Small intestine (tissue), 7 donors: ENCODE measurements around the gene GOSR2. TPM values are rescaled to one million over a fixed set of nuclear protein-coding genes. Genes with fewer than 3 reads are reported as not detected.
"Not testable (repeated sequence)": the region's sequence is repeated elsewhere in the genome, so short reads cannot be mapped to it uniquely, and the experiment has no call there.

Experiments used
- DNase-seq, 2 donors: peaks; one replicate each; pipeline versions ENCODE4 v3.0.0 to v3.0.0-alpha.2; 2013
- FAIRE-seq: peaks from 2 replicates; lab custom pipeline; 2012; peaks lifted over from hg19 to GRCh38; lab: Jason Lieb, UNC
- H3K27ac ChIP-seq, 3 donors: one replicate each; pipeline ENCODE4 v1.5.1; 2013; ENCODE audit warnings: low read length in 2 of 3, mild to moderate bottlenecking in 2 of 3, control low read depth in 1 of 3, inconsistent platforms in 1 of 3, low read depth in 1 of 3, moderate library complexity in 1 of 3
- H3K27me3 ChIP-seq, 3 donors: one replicate each; pipeline ENCODE4 v1.6.1; 2013; ENCODE audit warnings: low read length in 3 of 3, inconsistent platforms in 1 of 3; ENCODE audit not compliant: control insufficient read depth in 3 of 3, insufficient read depth in 3 of 3
- H3K36me3 ChIP-seq, 3 donors: one replicate each; pipeline ENCODE4 v1.6.1; 2013; ENCODE audit warnings: low read length in 3 of 3, inconsistent platforms in 1 of 3, low read depth in 1 of 3, mild to moderate bottlenecking in 1 of 3, moderate library complexity in 1 of 3; ENCODE audit not compliant: control insufficient read depth in 3 of 3, insufficient read depth in 2 of 3
- H3K4me1 ChIP-seq, 3 donors: one replicate each; pipeline ENCODE4 v1.6.1; 2013; ENCODE audit warnings: low read length in 2 of 3, inconsistent platforms in 1 of 3, low read depth in 1 of 3, mild to moderate bottlenecking in 1 of 3, moderate library complexity in 1 of 3; ENCODE audit not compliant: control insufficient read depth in 3 of 3, insufficient read depth in 2 of 3
- H3K4me3 ChIP-seq, 3 donors: one replicate each; pipeline ENCODE4 v1.5.1; 2013; ENCODE audit warnings: low read length in 3 of 3, control low read depth in 1 of 3, inconsistent platforms in 1 of 3, low read depth in 1 of 3, mild to moderate bottlenecking in 1 of 3, moderate library complexity in 1 of 3
- H3K9me3 ChIP-seq, 2 donors: one replicate each; pipeline ENCODE4 v1.6.1; 2013; ENCODE audit warnings: low read depth in 1 of 2, low read length in 1 of 2; ENCODE audit not compliant: control insufficient read depth in 2 of 2, insufficient read depth in 1 of 2
- WGBS, 3 donors: extraction: QIAGEN DNeasy Blood & Tissue Kit; methylation state at CpG; one replicate each; pipeline ENCODE4 v1.1.7; 2013; 5-methylcytosine and 5-hydroxymethylcytosine counted together
- polyA plus RNA-seq, 4 donors: library from polyadenylated mRNA; stranded (reverse) in 3 of 4; unstranded in 1 of 4; fragments of 200-250 nt in 3 of 4; fragments of 120-200 nt in 1 of 4; gene quantifications; one replicate each; pipeline versions ENCODE4 v1.2.1 to v1.2.3, GENCODE V29; 2013
- donor health status: healthy with polysubstance abuse.
- donor health status: control.
- donor health status: control.
- donor health status: Bipolar disorder and iron deficiency.
- donor health status: healthy.

The GOSR2 gene
- polyA plus RNA-seq, 4 donors = 41.0 to 80.1 (median 50.3) TPM

- no peak for FAIRE-seq
- no peak overlapping the region for H3K4me3 ChIP-seq
- 89 to 92% (median 89%) methylated on average over 3 of the region's 3 CpGs for whole genome bisulfite sequencing, 3 donors
- H3K4me1 ChIP-seq = no peaks in the 10 kb centered on the region
- H3K9me3 ChIP-seq = peaks cover 0 to 3% of the 10 kb centered on the region in 2 donors
- no peak overlapping the region for H3K27ac ChIP-seq
- no peaks in the 10 kb centered on the region for H3K36me3 ChIP-seq
- DNase-seq = no peak
- H3K27me3 ChIP-seq = peaks cover 0 to 5% (median 0%) of the 10 kb centered on the region in 3 donors
These were observed 11.6 kb upstream of the GOSR2 start for GRCh38 chr17:46911311-46911710.

GRCh38 chr17:46915596-46915995, 7.4 kb upstream of the GOSR2 start:
- DNase-seq (no peak), FAIRE-seq (no peak)
- WGBS, 3 donors = 0 to 63% (median 47%) methylated on average over 1 of the region's 1 CpG
- Histone ChIP-seq H3K27me3 (no peaks in the 10 kb centered on the region), H3K4me1 (no peaks in the 10 kb centered on the region), H3K27ac (no peak overlapping the region), H3K4me3 (no peak overlapping the region), H3K36me3 (no peaks in the 10 kb centered on the region), H3K9me3 (peaks cover 0 to 7% of the 10 kb centered on the region in 2 donors)

GRCh38 chr17:46916211-46916610, 6.7 kb upstream of the GOSR2 start:
- H3K9me3 ChIP-seq = peaks cover 0 to 7% of the 10 kb centered on the region in 2 donors
- WGBS, 3 donors = 86 to 94% (median 93%) methylated on average over 2 of the region's 2 CpGs
- no peak for FAIRE-seq
- H3K27ac ChIP-seq = no peak overlapping the region
- no peak overlapping the region for H3K4me3 ChIP-seq
- H3K36me3 ChIP-seq = no peaks in the 10 kb centered on the region
- H3K4me1 ChIP-seq = no peaks in the 10 kb centered on the region
- no peaks in the 10 kb centered on the region for H3K27me3 ChIP-seq
- no peak for DNase-seq

- no peaks in the 10 kb centered on the region for H3K27me3 ChIP-seq
- DNase-seq (no peak), FAIRE-seq (no peak)
- H3K4me1 ChIP-seq = no peaks in the 10 kb centered on the region
- H3K9me3 ChIP-seq = peaks cover 0 to 7% of the 10 kb centered on the region in 2 donors
- H3K4me3 ChIP-seq = no peak overlapping the region
- no peak overlapping the region for H3K27ac ChIP-seq
- 84 to 90% (median 88%) methylated on average over 3 of the region's 3 CpGs for WGBS, 3 donors
- H3K36me3 ChIP-seq = no peaks in the 10 kb centered on the region
These were observed 6.3 kb upstream of the GOSR2 start for GRCh38 chr17:46916623-46917022.

DNA sequence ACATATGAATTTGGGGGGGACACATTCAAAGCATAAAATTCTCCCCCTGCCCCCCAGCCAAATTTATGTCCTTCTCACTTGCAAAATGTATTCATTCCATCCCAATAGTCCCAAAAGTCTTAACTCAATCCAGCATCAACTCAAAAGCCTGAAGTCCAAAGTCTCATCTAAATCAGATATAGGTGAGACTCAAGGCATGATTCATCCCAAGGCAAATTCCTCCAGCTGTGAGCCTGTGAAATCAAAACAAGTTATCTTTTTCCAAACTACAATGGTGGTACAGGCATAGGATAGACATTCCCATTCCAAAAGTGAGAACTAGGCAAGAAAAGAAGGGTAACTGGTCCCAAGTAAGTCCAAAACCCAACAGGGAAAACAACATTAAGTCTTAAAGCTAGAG, 5.9 kb upstream of the GOSR2 start:
- Histone ChIP-seq H3K9me3 (peaks cover 0 to 7% of the 10 kb centered on the region in 2 donors), H3K4me3 (no peak overlapping the region), H3K27ac (no peak overlapping the region), H3K36me3 (no peaks in the 10 kb centered on the region), H3K27me3 (no peaks in the 10 kb centered on the region), H3K4me1 (no peaks in the 10 kb centered on the region)
- DNase-seq = peak in 1 of 2 donors; percentile 53
- FAIRE-seq = no peak

GRCh38 chr17:46917516-46917915, 5.4 kb upstream of the GOSR2 start:
- WGBS, 3 donors = 69 to 85% (median 81%) methylated on average over 4 of the region's 4 CpGs
- FAIRE-seq (no peak), DNase-seq (no peak)

DNA sequence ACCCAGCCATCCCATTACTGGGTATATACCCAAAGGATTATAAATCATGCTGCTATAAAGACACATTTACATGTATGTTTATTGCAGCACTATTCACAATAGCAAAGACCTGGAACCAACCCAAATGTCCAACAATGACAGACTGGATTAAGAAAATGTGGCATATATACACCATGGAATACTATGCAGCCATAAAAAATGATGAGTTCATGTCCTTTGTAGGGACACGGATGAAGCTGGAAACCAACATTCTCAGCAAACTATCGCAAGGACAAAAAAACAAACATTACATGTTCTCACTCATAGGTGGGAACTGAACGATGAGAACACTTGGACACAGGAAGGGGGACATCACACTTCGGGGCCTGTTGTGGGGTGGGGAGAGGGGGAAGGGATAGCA, 998 bp upstream of the GOSR2 start:
- not testable (repeated sequence) for H3K9me3 ChIP-seq, H3K4me3 ChIP-seq, H3K36me3 ChIP-seq, H3K27me3 ChIP-seq, H3K27ac ChIP-seq, FAIRE-seq, DNase-seq
- H3K4me1 ChIP-seq = peaks cover 2 to 18% (median 9%) of the 10 kb centered on the region in 3 donors
- WGBS, 3 donors = 73 to 89% (median 82%) methylated on average over 4 of the region's 4 CpGs

More at GRCh38 chr17:46917516-46917915, 5.4 kb upstream of the GOSR2 start:
- no peaks in the 10 kb centered on the region for H3K4me1 ChIP-seq
- H3K9me3 ChIP-seq = peaks cover 0 to 7% of the 10 kb centered on the region in 2 donors
- no peaks in the 10 kb centered on the region for H3K36me3 ChIP-seq
- H3K4me3 ChIP-seq = no peak overlapping the region
- no peaks in the 10 kb centered on the region for H3K27me3 ChIP-seq
- H3K27ac ChIP-seq = no peak overlapping the region

- Histone ChIP-seq H3K27ac (peak overlapping the region; percentile 88 to 99 (median 95)), H3K27me3 (no peaks in the 10 kb centered on the region), H3K36me3 (no peaks in the 10 kb centered on the region), H3K9me3 (no peaks in the 10 kb centered on the region), H3K4me3 (peak overlapping the region; percentile 67 to 99 (median 81)), H3K4me1 (peaks cover 3 to 23% (median 12%) of the 10 kb centered on the region in 3 donors)
- 0 to 1% (median 0%) methylated on average over 6 of the region's 6 CpGs for WGBS, 3 donors
- FAIRE-seq = no peak
- DNase-seq = no peak
These were observed 515 bp upstream of the GOSR2 start for GRCh38 chr17:46922487-46922803.

DNA sequence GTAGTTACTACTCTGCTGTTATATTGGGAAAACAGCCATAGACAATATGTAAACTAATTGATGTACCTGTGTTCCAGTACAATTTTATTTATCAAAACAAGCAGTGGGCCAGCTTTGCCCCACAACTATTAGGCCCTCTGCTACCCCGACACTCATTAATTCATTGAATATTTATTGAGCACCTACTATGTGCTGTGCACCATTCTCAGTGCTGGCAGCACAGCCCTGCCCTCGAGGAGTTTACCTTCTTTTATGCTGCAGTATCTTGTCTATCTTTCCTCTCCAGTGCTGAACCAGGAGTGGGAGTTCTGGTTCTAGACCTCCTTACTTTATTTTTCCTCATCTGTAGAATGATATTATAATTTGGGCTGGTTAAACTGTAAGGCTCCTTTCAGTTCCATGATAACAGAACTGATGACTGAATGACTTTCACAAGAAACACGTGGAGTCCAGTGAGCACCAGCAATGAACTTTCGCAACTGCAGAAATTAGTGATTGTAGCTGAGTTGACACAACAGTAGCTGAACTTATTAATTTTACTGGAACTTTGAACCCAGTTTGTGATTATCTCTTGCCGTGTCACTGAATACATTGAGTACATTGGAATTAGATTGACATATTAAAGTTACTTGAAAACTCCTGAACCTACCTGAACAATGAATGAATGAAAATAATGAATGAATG, 2.4 kb downstream of the GOSR2 start:
- H3K9me3 ChIP-seq = no peaks in the 10 kb centered on the region
- DNase-seq (peak; percentile 88 to 94), FAIRE-seq (peak; percentile 74)
- peaks cover 12 to 51% (median 16%) of the 10 kb centered on the region in 3 donors for H3K4me1 ChIP-seq
- no peaks in the 10 kb centered on the region for H3K27me3 ChIP-seq
- H3K27ac ChIP-seq = peak overlapping the region; percentile 41 to 88 (median 86)
- H3K36me3 ChIP-seq = peaks cover 0 to 11% (median 0%) of the 10 kb centered on the region in 3 donors
- 25 to 60% (median 46%) methylated on average over 5 of the region's 5 CpGs for WGBS, 3 donors
- H3K4me3 ChIP-seq = peak overlapping the region in 1 of 3 donors; percentile 3
